IgD-negative memory B cell (primary cell): Measurements from ENCODE around the gene KDSR. TPM values are rescaled to one million over a fixed set of nuclear protein-coding genes. Genes with fewer than 3 reads are reported as not detected.

Experiments
- H3K27ac Mint-ChIP-seq, 3 donors: one replicate each; pipeline ENCODE4 v1.8.0; 2020 to 2022; ENCODE audit warnings: mild to moderate bottlenecking in 3 of 3, mixed read lengths in 3 of 3, moderate library complexity in 1 of 3
- H3K27me3 Mint-ChIP-seq: one replicate; pipeline ENCODE4 v1.8.0; 2021; ENCODE audit warnings: mixed read lengths
- H3K36me3 Mint-ChIP-seq: one replicate; pipeline ENCODE4 v1.8.0; 2020; ENCODE audit warnings: mild to moderate bottlenecking, mixed read lengths
- H3K4me1 Mint-ChIP-seq, 3 donors: one replicate each; pipeline ENCODE4 v1.8.0; 2020 to 2022; ENCODE audit warnings: mixed read lengths in 3 of 3, mild to moderate bottlenecking in 1 of 3
- H3K4me3 Mint-ChIP-seq, 4 donors: one replicate each; pipeline ENCODE4 v1.8.0; 2020 to 2022; ENCODE audit warnings: mild to moderate bottlenecking in 4 of 4, mixed read lengths in 4 of 4, moderate library complexity in 3 of 4
- H3K9me3 Mint-ChIP-seq, 3 donors: one replicate each; pipeline ENCODE4 v1.8.0; 2020 to 2021; ENCODE audit warnings: mixed read lengths in 3 of 3, mild to moderate bottlenecking in 1 of 3
- polyA plus RNA-seq: library from polyadenylated mRNA; unstranded; fragments of 300-500 nt; fragmentation: Illumina TruSeq; gene quantifications from one replicate; pipeline ENCODE4 v1.2.3, GENCODE V29; 2021

Gene KDSR
- polyA plus RNA-seq, 1 donor from 2014 or later, result 40.2 TPM

DNA sequence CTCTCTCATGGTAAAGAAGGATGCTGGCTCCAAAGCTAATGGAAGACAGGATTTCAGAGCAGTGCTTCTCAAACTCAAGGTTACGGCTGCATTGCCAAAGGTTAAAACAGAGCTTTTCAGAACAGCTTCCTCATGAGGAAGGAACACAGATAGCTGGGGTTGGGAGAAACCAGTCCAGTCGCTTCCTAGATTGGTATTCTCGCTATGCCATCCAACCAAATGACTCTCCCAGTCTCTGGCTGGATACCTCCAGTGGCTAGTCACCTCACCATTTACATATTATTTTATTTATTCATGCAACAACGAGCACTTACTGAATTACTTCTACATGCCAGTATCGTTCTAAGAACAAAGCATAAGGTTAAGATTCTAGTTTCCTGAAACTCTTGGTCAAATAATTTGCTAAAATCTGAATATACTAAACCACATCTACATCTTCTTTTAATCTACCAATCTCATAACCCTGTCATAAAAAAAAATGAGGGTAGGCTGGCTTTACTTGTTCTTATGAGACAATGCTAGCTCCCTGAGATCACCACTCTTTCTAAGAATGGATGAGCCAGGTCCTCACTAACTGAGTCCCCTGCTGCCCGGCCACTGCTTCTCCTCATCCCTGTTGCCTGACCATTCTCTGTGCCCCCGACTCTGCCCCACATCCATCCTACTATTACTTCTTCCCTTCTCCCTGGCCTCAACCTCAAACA is 20.4 kb downstream of the KDSR start:
- no peaks in the 10 kb centered on the region for H3K27me3 Mint-ChIP-seq
- no peak overlapping the region for H3K27ac Mint-ChIP-seq
- no peak overlapping the region for H3K4me3 Mint-ChIP-seq
- H3K4me1 Mint-ChIP-seq, result peaks cover 6 to 13% (median 6%) of the 10 kb centered on the region in 3 donors
- peaks cover 7% of the 10 kb centered on the region for H3K36me3 Mint-ChIP-seq
- no peaks in the 10 kb centered on the region for H3K9me3 Mint-ChIP-seq

DNA sequence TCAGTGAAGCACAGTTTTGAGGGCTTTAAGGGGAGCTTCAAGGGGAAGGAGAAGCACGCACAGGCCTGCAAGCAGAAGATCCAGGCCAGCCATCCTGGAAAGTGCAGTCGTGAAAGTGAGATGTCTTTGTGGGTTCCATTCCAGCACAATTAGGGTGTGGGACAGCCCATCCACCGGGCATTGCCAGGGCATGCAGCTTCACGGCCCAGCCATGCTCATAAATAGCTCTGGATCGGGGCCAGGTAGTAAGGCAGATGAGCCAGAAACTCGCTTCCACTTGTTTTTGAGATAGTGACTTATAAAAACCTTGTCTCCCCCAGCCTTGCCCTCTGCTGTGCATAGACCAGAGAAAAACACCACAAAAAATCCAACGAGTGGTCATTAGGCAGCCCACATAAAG is 21.0 kb downstream of the KDSR start:
- Mint-ChIP-seq H3K4me1 (peaks cover 6 to 13% (median 6%) of the 10 kb centered on the region in 3 donors), H3K27ac (no peak overlapping the region), H3K27me3 (no peaks in the 10 kb centered on the region), H3K36me3 (peaks cover 5% of the 10 kb centered on the region), H3K4me3 (no peak overlapping the region), H3K9me3 (no peaks in the 10 kb centered on the region)

DNA sequence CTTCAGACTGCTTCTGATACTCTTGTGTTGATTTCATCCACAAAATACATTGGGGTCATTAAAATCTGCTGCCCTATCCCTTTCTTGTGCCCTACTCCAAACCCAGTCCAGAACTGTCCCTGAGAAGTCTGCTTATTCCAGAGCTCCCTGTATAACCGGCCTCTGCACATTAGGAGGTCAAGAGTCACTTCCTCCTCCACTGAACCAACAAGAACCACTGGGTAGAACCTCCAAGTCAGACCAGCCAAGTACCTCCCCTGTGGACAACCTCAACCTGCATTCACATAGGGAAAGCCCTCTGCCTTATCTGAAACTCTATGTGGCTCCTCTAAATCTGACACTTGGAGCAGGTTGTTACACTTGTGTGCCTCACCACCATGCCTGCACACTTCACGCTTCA is 22.1 kb downstream of the KDSR start:
- Mint-ChIP-seq H3K9me3 (no peaks in the 10 kb centered on the region), H3K27me3 (no peaks in the 10 kb centered on the region), H3K36me3 (peaks cover 4% of the 10 kb centered on the region), H3K4me1 (peaks cover 6 to 13% (median 9%) of the 10 kb centered on the region in 3 donors), H3K27ac (no peak overlapping the region), H3K4me3 (no peak overlapping the region)

DNA sequence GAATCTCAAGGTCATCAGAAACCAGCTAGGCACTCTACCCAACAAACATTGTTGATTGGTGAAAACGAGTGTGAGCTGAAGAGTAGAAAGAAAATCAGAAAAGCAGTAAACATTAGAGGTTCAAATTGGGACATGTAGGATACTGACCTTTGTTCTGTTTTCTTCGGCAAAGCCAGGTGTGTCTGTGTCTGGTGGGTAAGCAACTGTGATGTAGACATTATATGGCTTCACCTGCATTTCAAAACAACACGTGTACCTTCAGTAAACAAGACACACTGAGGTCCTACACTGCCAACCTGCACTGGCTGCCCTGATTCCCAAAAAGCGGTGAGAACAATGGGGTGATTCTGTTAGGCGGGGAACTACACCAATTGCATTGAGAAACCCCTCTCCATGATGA is 22.7 kb downstream of the KDSR start:
- H3K27me3 Mint-ChIP-seq, result no peaks in the 10 kb centered on the region
- peaks cover 4% of the 10 kb centered on the region for H3K36me3 Mint-ChIP-seq
- H3K27ac Mint-ChIP-seq, result no peak overlapping the region

DNA sequence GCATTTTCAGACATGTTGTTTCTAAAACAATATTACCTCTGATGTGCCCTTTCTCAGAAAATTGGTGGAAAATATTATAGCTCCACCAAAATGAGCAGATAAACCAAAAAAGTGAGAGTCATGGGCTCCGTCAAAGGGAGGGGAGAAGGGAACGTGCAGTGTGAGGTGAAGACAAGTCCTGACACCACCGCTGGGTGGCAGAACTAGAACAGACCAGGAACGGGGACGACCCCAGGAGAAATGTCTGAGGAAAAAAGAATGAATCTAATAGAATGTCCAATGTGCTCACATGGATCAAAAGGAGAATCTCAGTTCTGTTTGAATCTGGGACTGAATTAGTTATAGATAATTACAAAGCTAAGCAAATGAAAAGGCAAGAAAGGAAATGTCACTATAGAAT is 24.8 kb downstream of the KDSR start:
- Mint-ChIP-seq H3K4me3 (no peak overlapping the region), H3K9me3 (no peaks in the 10 kb centered on the region), H3K4me1 (peaks cover 0 to 13% (median 3%) of the 10 kb centered on the region in 3 donors), H3K27ac (peak overlapping the region in 1 of 3 donors; percentile 44), H3K36me3 (peaks cover 4% of the 10 kb centered on the region), H3K27me3 (no peaks in the 10 kb centered on the region)

More for the DNA sequence above, 22.7 kb downstream of the KDSR start:
- Mint-ChIP-seq H3K4me1 (peaks cover 6 to 13% (median 10%) of the 10 kb centered on the region in 3 donors), H3K9me3 (no peaks in the 10 kb centered on the region), H3K4me3 (no peak overlapping the region)

DNA sequence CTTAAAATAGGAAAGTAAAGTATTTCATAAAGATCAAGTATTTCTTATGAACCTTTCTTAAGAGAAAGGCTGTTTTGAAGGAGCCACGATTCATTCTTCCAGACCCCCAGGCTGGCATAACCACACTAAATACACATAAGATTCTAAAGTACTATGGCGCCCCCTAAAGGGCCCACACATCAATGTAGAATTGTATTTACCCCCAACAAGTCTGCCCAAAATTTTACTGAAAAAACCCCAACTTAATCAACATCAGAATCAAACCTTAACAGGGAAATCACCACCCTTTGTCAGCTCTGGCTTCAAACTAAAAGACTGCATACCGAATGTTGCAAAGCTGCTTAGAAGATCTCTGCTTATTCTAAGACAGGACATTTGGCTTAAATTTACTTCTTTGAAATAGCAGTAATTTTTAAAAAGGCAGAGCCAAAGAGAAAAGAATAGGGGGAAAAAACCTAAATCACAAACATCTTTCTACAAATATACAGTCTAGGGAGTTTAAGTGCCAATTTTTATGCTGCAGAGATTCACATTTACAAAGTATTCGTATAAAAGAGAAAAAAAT is 27.0 kb downstream of the KDSR start:
- peaks cover 3% of the 10 kb centered on the region for H3K36me3 Mint-ChIP-seq
- no peaks in the 10 kb centered on the region for H3K9me3 Mint-ChIP-seq
- H3K27me3 Mint-ChIP-seq, result no peaks in the 10 kb centered on the region
- H3K4me3 Mint-ChIP-seq, result no peak overlapping the region
- H3K27ac Mint-ChIP-seq, result peak overlapping the region in 1 of 3 donors; percentile 73
- H3K4me1 Mint-ChIP-seq, result peaks cover 0 to 6% (median 3%) of the 10 kb centered on the region in 3 donors

DNA sequence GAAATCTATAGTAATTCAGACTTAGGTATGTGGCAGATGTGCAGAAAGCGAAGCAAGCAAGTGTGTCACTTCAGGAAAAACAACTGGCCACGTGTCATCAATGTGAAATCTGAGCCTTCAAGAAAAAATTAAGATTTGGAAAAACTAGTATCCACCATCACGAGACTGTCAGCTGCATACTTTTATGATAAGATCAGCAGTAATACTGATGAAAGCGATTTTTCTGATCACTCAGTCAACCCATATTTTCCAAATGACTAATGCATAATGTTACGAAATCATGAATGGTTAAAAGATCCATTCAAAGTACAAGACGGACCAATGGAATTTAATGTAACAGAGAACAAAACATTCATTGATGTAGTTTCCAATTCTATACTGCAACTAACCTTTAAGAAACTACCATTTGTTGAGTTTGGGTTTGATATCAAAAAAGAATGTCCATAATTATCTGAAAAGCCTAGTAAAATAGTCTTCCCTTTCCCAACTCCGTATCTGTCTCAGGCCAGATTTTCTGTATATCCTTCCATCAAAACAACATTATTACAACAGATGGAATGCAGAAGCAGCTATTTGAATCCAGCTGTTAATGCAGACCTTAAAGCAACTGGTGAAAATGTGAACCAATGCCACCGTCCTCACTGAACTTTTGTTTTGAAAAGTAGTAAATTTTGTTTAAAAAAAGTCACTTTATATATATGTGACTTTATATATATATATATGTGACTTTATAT is 30.5 kb downstream of the KDSR start:
- Mint-ChIP-seq H3K9me3 (no peaks in the 10 kb centered on the region), H3K36me3 (peaks cover 11% of the 10 kb centered on the region), H3K27me3 (no peaks in the 10 kb centered on the region), H3K4me1 (peaks cover 0 to 3% (median 0%) of the 10 kb centered on the region in 3 donors), H3K27ac (no peak overlapping the region), H3K4me3 (no peak overlapping the region)

DNA sequence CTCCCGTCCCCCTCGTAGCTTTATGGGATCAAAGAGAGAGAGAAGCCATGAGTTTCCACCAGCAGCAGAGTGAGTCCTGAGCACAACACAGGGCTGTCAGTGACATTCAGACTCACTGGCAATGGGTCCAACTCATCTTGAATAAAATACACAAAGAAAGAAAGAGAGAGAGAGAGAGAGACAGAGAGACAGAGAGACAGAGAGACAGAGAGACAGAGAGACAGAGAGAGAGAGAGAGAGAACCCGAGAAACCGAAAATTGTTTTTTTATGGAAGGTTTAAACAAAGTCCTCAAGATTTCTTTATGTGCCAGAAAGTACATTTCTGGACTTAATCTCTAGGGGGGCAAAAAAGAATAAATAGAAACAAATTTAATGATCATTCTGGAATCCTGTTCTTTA is 35.9 kb downstream of the KDSR start:
- no peak overlapping the region for H3K27ac Mint-ChIP-seq
- H3K27me3 Mint-ChIP-seq, result no peaks in the 10 kb centered on the region
- H3K9me3 Mint-ChIP-seq, result no peaks in the 10 kb centered on the region
- H3K4me1 Mint-ChIP-seq, result no peaks in the 10 kb centered on the region
- H3K36me3 Mint-ChIP-seq, result peaks cover 13% of the 10 kb centered on the region
- no peak overlapping the region for H3K4me3 Mint-ChIP-seq

DNA sequence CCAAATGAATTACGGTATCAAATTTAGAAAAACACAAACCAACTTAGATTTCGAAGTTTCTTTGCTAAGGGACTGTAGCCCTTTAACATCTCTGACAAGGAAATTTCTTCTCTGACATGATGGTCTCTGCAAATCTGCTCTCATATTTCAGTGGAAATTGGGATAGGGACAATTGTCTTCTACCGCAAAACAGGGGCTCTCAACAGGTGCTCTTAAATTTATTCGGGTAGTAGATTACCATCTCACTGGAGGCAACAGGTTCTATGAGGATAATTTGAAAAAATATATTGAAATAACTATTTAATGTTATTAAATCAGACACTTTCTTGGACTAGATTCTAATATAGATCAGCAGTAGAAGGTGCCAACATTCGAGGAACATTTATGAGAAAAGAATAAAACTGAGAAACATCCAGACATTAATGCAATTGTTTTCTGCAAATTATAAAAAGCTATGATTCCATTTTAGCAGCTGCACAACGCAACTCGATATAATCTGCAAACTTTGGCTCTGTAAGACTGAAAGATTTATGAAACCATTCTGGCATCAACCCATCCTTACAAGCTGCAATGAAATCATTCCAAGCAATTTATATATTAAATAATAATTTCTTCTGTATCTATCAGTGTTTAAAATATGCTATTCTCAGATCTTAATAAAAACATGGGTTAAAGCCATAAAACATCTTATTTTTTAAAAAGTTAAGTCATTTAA is 37.4 kb downstream of the KDSR start:
- Mint-ChIP-seq H3K9me3 (no peaks in the 10 kb centered on the region), H3K36me3 (peaks cover 6% of the 10 kb centered on the region), H3K27me3 (no peaks in the 10 kb centered on the region), H3K27ac (no peak overlapping the region), H3K4me3 (no peak overlapping the region), H3K4me1 (no peaks in the 10 kb centered on the region)

DNA sequence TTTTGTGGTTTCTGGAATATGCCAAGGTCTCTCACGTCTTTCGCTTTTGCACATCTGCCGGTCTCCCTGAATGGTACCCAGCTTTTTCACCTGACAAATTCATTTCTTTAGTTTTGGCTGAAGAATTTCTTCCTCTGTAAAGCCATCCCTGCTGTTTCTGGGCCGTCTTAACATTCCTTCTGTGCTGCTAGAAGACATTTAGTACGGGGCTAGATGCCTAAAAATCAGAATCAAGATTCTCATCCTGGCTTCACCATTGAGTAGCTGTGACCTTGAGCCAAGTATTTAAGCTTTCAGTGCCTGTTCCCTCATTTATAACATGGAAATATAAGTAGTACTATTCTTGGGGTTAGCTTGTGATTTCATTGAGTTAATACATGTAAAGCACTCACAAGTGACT is 41.0 kb downstream of the KDSR start:
- H3K27ac Mint-ChIP-seq, result no peak overlapping the region
- no peaks in the 10 kb centered on the region for H3K27me3 Mint-ChIP-seq
- no peaks in the 10 kb centered on the region for H3K9me3 Mint-ChIP-seq
- H3K4me3 Mint-ChIP-seq, result no peak overlapping the region
- peaks cover 13 to 17% (median 15%) of the 10 kb centered on the region in 3 donors for H3K4me1 Mint-ChIP-seq
- peaks cover 3% of the 10 kb centered on the region for H3K36me3 Mint-ChIP-seq

DNA sequence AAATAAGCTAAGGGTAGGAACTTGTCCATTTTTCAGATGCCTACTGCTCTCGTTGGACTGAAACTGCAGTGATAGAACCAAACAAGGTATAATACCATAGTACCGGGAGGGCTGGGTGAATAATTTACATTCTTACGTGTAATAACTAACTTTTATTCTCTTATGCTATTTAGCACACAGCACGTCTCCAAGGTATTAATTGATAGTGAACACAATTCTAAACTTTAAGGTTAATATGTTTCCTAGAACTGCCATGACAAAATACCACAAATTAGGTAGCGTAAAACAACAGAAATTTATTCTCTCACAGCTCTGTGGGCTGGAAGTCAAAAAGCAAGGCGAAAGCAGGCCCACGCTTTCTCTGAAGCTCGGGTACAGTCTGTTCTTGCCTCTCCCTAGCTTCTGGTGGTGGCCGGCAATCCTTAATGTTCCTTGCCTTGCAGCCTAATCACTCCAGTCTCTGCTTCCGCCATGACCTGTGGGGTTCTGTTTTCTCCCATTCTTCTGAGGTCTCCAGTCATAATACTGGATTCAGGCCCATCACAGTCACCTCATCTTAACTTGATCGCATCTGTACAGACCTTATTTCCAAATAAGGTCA is 41.8 kb downstream of the KDSR start:
- Mint-ChIP-seq H3K9me3 (no peaks in the 10 kb centered on the region), H3K27ac (no peak overlapping the region), H3K27me3 (no peaks in the 10 kb centered on the region), H3K4me3 (no peak overlapping the region), H3K4me1 (peaks cover 13 to 19% (median 16%) of the 10 kb centered on the region in 3 donors), H3K36me3 (peaks cover 3% of the 10 kb centered on the region)

DNA sequence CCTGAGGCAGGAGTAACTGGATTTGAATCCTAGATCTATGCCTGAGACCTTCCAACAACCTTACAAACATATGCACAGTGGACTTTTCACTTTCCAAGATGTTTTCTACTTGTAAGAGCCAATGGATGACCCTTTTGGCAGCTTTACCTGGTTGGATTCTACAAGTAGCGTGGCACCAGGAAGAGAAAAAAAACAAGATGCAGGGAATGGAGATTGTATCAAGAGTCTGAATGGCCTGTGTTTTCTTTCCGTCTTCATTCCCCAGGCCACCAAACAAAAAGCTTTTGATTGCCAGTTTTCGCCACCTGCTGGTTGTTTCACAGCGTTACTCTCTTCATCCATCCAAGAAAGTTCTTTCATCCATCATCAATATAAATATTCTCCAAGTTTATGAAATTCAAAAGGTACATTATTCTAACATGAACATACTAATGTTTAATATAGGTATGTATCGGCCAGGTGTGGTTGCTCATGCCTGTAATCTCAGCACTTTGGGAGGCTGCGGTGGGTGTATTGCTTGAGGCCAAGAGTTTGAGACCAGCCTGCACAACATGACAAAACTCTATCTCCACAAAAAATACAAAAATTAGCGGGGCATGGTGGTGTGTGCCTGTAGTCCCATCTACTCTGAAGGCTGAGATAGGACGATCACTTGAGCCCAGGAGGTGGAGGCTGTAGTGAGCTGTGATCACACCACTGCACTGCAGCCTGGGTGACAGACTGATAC is 43.9 kb downstream of the KDSR start:
- H3K27ac Mint-ChIP-seq, result peak overlapping the region in 2 of 3 donors; percentile 65 to 66
- peaks cover 13 to 21% (median 19%) of the 10 kb centered on the region in 3 donors for H3K4me1 Mint-ChIP-seq
- H3K27me3 Mint-ChIP-seq, result no peaks in the 10 kb centered on the region
- no peaks in the 10 kb centered on the region for H3K9me3 Mint-ChIP-seq
- H3K4me3 Mint-ChIP-seq, result peak overlapping the region in 2 of 4 donors; percentile 59 to 89
- H3K36me3 Mint-ChIP-seq, result peaks cover 1% of the 10 kb centered on the region

DNA sequence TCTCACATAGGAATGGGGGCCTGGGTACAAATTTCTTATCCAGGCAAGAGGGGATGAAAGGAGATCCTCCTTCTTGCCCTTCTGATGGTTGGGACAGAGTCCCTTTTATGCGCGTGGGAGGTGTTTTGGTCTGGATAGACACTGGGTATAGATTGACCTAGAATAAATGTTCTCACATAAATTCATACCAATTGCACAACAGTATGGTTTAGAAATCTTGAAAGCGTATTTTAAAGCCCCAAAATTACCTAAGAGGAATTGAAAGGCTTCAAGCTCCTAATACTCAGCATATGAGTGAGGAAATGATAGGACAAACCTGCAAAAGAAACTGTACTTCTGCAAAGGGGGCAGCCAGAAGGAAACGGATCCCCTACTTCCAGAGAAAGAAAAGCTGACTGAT is 44.8 kb downstream of the KDSR start:
- Mint-ChIP-seq H3K9me3 (no peaks in the 10 kb centered on the region), H3K36me3 (no peaks in the 10 kb centered on the region), H3K27ac (peak overlapping the region; percentile 16 to 70 (median 65)), H3K27me3 (no peaks in the 10 kb centered on the region), H3K4me1 (peaks cover 16 to 21% (median 19%) of the 10 kb centered on the region in 3 donors), H3K4me3 (peak overlapping the region in 3 of 4 donors; percentile 6 to 92 (median 89))

DNA sequence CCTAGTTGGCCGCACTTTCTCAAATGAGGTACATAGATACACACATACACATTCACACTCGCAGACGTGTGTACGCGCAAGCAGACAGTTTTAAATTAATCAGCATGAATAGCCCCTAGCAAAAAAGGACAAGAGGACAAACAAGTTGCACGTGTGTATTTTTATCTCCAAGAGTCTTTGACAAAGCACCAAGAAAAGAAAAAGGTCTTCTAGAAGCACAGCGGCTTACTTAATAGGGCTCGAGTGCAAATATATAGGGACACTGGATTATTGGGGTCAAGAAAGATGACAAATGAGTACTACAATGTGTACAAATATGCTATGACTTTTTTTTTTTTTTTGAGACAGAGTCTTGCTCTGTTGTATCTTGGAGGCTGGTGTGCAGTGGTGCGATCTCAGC is 45.7 kb downstream of the KDSR start:
- Mint-ChIP-seq H3K9me3 (no peaks in the 10 kb centered on the region), H3K4me1 (peaks cover 18 to 27% (median 22%) of the 10 kb centered on the region in 3 donors), H3K27ac (peak overlapping the region; percentile 70 to 94 (median 80)), H3K4me3 (peak overlapping the region; percentile 86 to 95 (median 90)), H3K36me3 (no peaks in the 10 kb centered on the region), H3K27me3 (no peaks in the 10 kb centered on the region)
